HFF-Myc (cell line): Measurements from ENCODE around the gene DLG2.

ENCODE experiments used
- DNase-seq: peaks from one replicate; pipeline ENCODE4 v3.0.0-alpha.2; 2011; ENCODE audit warnings: low read depth; ENCODE audit errors: extremely low read depth
- H3K4me3 ChIP-seq: replicated peaks from 2 replicates; pipeline ENCODE4 v1.5.1; 2011; ENCODE audit warnings: low read depth, mild to moderate bottlenecking, control low read depth, low read length
- TF ChIP-seq, protein P1 (sequence below): IDR thresholded peaks from 2 replicates; pipeline ENCODE4 v1.5.1; 2012; ENCODE audit warnings: mild to moderate bottlenecking, low read depth, low read length, control low read depth; ENCODE audit errors: missing control alignments

Gene DLG2

DNA sequence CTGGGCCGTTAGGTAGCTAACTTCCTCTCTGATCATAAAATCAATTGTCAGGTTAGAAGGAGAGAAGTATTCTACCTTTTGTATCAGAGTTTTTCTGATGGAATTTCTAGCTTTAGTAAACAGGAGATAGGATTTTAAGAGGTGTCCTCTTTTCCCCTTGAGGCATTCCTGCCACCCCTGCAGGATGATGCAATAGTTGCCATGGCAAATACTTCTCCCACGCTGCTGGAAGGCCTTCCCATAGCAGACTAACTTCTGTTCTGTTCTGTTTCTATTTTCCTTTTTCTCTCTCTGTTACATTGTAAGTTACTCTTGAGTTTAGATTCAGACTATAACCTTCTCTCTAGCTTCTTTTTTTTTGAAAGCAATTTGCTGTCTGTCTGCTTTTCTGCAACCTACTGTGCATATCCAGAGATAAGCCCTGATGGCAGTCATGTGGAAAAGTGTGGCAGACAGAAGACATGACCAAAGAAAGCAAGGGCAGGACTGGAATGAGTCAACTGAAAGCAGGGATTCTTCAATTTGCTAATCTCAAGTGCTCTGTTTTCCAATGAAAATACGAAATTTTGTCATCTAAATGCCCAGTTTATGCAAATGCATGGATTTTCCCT lies 679.1 kb downstream of the DLG2 start:
- TF ChIP-seq, protein P1, sequence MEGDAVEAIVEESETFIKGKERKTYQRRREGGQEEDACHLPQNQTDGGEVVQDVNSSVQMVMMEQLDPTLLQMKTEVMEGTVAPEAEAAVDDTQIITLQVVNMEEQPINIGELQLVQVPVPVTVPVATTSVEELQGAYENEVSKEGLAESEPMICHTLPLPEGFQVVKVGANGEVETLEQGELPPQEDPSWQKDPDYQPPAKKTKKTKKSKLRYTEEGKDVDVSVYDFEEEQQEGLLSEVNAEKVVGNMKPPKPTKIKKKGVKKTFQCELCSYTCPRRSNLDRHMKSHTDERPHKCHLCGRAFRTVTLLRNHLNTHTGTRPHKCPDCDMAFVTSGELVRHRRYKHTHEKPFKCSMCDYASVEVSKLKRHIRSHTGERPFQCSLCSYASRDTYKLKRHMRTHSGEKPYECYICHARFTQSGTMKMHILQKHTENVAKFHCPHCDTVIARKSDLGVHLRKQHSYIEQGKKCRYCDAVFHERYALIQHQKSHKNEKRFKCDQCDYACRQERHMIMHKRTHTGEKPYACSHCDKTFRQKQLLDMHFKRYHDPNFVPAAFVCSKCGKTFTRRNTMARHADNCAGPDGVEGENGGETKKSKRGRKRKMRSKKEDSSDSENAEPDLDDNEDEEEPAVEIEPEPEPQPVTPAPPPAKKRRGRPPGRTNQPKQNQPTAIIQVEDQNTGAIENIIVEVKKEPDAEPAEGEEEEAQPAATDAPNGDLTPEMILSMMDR: no peak
- H3K4me3 ChIP-seq: no peak overlapping the region
- DNase-seq: no peak

DNA sequence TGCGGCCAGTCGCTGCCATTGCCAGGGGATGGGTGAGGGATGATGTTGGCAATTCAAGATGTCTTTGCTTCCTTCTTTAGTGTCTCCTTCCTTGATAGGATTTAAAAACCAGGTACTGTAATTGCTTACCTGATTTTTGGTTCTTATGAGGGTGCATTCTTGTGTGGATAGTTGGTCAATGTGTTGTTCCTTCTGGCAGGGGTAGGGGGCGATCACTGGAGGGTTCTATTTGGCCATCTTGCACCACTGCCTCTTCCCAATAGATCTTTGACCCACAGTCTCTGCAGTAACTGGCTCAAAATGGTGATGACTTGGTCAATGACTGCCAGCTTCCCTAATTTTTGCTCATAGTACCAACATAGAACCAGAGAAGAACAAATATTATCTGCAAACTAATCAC lies 680.1 kb downstream of the DLG2 start:
- no peak for DNase-seq
- TF ChIP-seq, protein P1: no peak
- H3K4me3 ChIP-seq: no peak overlapping the region

DNA sequence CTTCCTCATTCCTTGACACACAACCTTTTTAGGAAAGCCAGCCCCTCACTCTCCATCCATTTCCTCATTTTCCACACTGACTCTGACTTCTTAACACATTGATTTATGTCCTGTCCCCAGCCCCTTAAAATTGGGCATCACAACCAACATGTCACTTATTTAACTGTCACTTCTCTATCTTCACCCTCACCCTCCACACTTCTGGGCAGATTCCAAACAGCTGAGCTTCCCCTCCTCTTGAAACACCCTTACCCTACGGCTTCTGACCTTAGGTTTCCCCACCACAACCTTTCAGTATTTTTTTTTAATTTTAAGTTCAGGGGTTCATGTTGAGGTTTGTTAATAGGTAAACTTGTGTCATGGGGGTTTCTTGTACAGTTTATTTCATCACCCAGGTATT lies 696.3 kb downstream of the DLG2 start:
- DNase-seq: no peak
- no peak overlapping the region for H3K4me3 ChIP-seq
- TF ChIP-seq, protein P1: no peak

DNA sequence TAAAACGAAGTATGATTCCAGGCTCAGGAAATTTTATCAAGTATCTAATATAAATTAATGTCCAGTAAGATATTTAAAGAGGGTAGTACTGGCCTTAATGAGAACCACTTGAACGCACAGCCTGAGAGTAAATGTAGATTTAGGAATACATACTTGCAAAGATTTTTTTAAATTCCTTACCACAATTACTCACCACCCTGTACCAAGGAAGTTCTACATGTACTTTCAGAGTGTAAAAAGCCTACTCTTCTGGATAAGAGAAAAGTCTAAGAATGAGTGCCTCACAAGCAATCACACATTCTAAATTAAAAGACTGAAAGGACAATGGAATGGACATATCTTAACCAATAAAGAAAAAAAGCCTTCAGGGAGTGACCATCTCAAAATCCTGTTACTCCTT lies 697.4 kb downstream of the DLG2 start:
- TF ChIP-seq, protein P1: no peak
- no peak for DNase-seq
- H3K4me3 ChIP-seq: no peak overlapping the region

DNA sequence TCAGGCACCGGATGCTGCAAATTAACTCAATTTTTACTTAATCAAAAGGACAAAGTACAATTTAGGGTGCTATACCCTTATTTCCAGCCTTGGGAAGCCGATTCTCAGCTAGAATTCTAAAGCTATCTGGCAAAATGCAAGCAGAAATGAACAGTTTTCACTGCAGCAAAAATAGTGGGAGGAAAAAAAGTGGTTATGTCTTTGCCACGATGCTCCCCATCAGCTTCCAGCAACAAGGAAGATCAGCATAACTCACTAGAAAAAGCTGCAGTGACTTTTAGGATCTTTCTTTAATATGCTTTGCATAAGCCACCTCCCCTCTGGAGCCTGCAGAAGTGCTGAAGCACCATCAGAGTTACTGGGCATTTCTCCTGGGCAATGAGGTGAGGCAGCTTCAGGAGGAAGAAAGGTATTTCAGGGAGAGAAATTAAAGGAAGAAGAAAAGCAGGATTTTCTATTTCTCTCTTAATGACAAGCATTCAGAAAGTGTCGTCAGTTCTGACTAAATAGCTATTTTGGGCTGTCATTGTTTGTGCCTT lies 702.9 kb downstream of the DLG2 start:
- DNase-seq: no peak
- H3K4me3 ChIP-seq: no peak overlapping the region
- TF ChIP-seq, protein P1: no peak

DNA sequence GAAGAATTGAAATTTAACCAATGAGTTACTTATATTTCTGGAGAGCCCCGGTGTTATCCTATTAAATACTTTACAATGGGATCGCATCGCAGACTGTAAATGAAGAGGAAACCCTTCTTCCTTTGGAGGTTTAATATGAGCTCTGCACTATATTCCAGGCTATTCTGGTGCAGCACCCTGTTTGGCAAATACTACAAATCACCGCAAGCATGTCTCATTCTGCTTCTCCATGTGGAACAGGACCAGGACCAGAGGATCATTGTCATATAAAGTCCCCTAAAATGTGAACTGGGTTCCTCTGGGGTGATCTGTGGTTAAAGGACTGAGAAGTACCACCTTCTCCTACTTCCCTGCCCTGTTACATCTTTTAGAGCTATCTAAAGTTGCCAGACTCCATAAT lies 703.7 kb downstream of the DLG2 start:
- no peak for DNase-seq
- TF ChIP-seq, protein P1: no peak
- H3K4me3 ChIP-seq: no peak overlapping the region

DNA sequence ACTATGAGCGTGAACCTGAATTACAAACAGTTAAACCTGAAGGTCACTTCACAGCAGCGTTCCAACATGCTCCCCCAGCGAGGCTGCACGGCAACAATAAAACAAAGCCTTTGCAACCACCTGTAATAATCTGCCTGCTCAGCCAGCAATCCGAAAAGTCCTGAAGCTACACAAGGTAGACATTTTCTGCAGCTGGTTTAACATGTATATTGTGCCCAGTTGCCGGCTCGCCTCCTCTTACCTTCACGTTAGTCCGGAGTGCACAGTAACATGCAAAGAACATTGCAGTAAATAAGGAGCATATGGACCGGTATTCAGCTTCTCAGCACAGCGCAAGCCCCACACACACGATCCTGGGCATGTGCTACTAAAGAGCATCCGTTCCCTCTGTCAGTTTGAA lies 704.3 kb downstream of the DLG2 start:
- no peak overlapping the region for H3K4me3 ChIP-seq
- TF ChIP-seq, protein P1: no peak
- no peak for DNase-seq
